Central memory CD4-positive, alpha-beta T cell (primary cell): ENCODE measurements around the gene RSL1D1.
"Not testable (repeated sequence)": the region's sequence is repeated elsewhere in the genome, so short reads cannot be mapped to it uniquely, and the experiment has no call there.

Source experiments
- DNase-seq: peaks from one replicate; pipeline ENCODE4 v3.0.0; 2022

RSL1D1 gene

GRCh38 chr16:11797166-11797956 is 54.0 kb downstream of the RSL1D1 start, which contains the start of gene ZC3H7A:
ZC3H7A (minus strand) TSS chr16:11797258; CDS start chr16:11782354, 14,904 bp downstream.
- DNase-seq: peak; percentile 93

- DNase-seq: peak; percentile 34
Measured at GRCh38 chr16:11796227-11797165, 54.8 kb downstream of the RSL1D1 start.

GRCh38 chr16:11795887-11796226 is 55.5 kb downstream of the RSL1D1 start:
- no peak for DNase-seq

- DNase-seq: no peak
Measured at GRCh38 chr16:11794996-11795886, 56.1 kb downstream of the RSL1D1 start.

GRCh38 chr16:11794447-11794846 is 56.9 kb downstream of the RSL1D1 start:
- DNase-seq: no peak

- no peak for DNase-seq
Measured at GRCh38 chr16:11793840-11794239, 57.5 kb downstream of the RSL1D1 start.

- DNase-seq: no peak
Measured at GRCh38 chr16:11792410-11793241, 58.7 kb downstream of the RSL1D1 start.

- DNase-seq: no peak
Measured at GRCh38 chr16:11791144-11791828, 60.1 kb downstream of the RSL1D1 start.

GRCh38 chr16:11788914-11789313 is 62.4 kb downstream of the RSL1D1 start:
- DNase-seq: no peak

- not testable (repeated sequence) for DNase-seq
Measured at GRCh38 chr16:11784980-11785599, 66.3 kb downstream of the RSL1D1 start.

- DNase-seq: not testable (repeated sequence)
Measured at GRCh38 chr16:11784381-11784780, 67.0 kb downstream of the RSL1D1 start.

- no peak for DNase-seq
Measured at GRCh38 chr16:11784038-11784369, 67.3 kb downstream of the RSL1D1 start.
